ENCODE data around the gene ARL14EP.

DNA sequence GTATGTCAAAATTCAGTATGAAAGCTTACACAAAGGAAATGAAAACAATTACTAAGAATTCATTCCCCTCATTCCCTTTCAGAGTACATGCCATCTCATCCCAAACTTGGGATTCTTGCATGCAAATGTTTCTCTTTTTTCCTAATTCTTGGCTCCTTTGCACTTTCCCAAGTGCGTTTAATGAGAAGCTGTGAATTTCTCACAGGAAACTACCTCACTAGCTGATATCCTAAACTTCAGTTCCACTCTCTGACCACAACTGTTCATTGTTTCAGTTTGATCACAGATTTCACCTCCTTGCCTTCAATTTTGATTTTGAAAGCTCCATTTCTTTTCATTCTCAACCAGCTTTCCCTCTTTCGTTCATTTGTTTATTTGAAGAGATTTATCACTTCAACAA lies 5.9 kb upstream of the ARL14EP start:
- TF ChIP-seq, protein P1, sequence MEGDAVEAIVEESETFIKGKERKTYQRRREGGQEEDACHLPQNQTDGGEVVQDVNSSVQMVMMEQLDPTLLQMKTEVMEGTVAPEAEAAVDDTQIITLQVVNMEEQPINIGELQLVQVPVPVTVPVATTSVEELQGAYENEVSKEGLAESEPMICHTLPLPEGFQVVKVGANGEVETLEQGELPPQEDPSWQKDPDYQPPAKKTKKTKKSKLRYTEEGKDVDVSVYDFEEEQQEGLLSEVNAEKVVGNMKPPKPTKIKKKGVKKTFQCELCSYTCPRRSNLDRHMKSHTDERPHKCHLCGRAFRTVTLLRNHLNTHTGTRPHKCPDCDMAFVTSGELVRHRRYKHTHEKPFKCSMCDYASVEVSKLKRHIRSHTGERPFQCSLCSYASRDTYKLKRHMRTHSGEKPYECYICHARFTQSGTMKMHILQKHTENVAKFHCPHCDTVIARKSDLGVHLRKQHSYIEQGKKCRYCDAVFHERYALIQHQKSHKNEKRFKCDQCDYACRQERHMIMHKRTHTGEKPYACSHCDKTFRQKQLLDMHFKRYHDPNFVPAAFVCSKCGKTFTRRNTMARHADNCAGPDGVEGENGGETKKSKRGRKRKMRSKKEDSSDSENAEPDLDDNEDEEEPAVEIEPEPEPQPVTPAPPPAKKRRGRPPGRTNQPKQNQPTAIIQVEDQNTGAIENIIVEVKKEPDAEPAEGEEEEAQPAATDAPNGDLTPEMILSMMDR (IDR thresholded peaks at IDR 0.05), result no peak
- TF ChIP-seq POLR2A (IDR thresholded peaks at IDR 0.05), result no peak

Data from ovary (tissue), 3 donors.